Measurements from ENCODE around the gene WDR54. TPM values are rescaled to one million over a fixed set of nuclear protein-coding genes. Genes with fewer than 3 reads are reported as not detected.

The WDR54 gene
- total RNA-seq, 1 donor from 2014 or later = 15.8 TPM

DNA sequence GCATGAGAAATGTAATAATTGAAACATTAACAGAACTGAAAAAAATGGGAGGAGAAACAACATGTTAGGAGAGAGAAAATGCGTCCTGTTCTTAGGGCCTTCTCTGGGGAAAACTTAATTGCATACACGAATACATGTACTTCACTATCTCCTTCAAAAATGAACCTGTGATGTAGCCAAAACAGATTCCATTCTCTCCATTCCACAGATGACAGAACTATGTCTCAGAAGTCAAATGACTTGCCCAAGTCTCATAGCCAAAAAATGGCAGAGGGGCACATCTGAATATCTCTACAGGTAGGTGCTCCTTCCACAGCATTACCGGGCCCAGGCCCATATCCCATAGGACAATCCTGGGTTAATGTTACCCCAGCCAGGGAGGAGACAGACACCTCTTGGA, 37.5 kb upstream of the WDR54 start:
- TF ChIP-seq, protein P1, sequence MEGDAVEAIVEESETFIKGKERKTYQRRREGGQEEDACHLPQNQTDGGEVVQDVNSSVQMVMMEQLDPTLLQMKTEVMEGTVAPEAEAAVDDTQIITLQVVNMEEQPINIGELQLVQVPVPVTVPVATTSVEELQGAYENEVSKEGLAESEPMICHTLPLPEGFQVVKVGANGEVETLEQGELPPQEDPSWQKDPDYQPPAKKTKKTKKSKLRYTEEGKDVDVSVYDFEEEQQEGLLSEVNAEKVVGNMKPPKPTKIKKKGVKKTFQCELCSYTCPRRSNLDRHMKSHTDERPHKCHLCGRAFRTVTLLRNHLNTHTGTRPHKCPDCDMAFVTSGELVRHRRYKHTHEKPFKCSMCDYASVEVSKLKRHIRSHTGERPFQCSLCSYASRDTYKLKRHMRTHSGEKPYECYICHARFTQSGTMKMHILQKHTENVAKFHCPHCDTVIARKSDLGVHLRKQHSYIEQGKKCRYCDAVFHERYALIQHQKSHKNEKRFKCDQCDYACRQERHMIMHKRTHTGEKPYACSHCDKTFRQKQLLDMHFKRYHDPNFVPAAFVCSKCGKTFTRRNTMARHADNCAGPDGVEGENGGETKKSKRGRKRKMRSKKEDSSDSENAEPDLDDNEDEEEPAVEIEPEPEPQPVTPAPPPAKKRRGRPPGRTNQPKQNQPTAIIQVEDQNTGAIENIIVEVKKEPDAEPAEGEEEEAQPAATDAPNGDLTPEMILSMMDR (IDR thresholded peaks at IDR 0.05) = no peak
- Mint-ChIP-seq H3K36me3 (ENCODE audit: unreplicated experiment) (peaks cover 7% of the 10 kb centered on the region), H3K27ac (ENCODE audit: unreplicated experiment) (no peak overlapping the region), H3K27me3 (ENCODE audit: unreplicated experiment) (no peaks in the 10 kb centered on the region), H3K4me1 (ENCODE audit: unreplicated experiment) (peaks cover 23% of the 10 kb centered on the region), H3K4me3 (ENCODE audit: unreplicated experiment) (no peak overlapping the region), H3K9me3 (ENCODE audit: unreplicated experiment) (no peaks in the 10 kb centered on the region)
- DNase-seq (ENCODE audit: extremely low spot score, unreplicated experiment) = no peak

DNA sequence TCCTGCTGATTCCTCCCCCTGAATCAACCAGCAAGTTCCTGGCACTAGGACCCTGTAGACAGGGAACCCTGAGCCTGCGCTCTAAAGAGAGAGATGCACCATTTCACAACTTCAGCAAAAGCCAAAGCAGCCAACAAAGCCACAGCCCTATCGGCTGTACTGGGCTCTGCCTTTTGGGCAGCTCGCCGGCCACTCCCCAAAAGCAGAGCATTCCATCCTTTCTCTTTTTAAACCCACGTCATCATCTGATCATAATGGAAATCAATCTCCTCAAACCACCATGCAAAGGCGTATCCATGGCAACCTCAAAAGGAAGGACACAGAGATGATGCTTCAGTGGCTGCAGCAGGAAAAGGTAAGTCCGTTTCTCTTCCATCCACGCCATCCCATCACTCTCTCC, 36.1 kb upstream of the WDR54 start:
- DNase-seq (ENCODE audit: extremely low spot score, unreplicated experiment) = no peak
- Mint-ChIP-seq H3K9me3 (ENCODE audit: unreplicated experiment) (no peaks in the 10 kb centered on the region), H3K27ac (ENCODE audit: unreplicated experiment) (no peak overlapping the region), H3K4me1 (ENCODE audit: unreplicated experiment) (peaks cover 12% of the 10 kb centered on the region), H3K36me3 (ENCODE audit: unreplicated experiment) (peaks cover 7% of the 10 kb centered on the region), H3K27me3 (ENCODE audit: unreplicated experiment) (no peaks in the 10 kb centered on the region), H3K4me3 (ENCODE audit: unreplicated experiment) (no peak overlapping the region)
- TF ChIP-seq, protein P1 (IDR thresholded peaks at IDR 0.05) = no peak

DNA sequence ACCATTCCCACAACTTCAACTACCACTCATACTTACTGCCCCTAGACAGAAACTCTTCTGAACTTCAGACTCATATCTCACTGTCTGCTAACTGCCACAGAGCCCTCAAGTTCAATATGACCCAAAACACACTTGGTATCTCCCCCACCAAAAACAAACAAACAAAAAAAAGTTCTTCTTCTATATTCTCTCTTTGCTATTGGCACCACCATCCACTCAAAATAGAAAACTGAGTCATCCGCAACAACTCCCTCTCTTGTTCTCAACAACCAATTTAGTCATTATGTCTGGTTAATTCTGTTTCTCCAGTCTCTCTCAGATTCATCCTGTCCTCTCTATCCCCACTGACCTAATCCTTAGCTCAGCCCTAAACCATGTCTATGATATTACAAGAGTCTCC, 34.2 kb upstream of the WDR54 start:
- peaks cover 1% of the 10 kb centered on the region for H3K36me3 Mint-ChIP-seq (ENCODE audit: unreplicated experiment)
- no peaks in the 10 kb centered on the region for H3K9me3 Mint-ChIP-seq (ENCODE audit: unreplicated experiment)
- DNase-seq (ENCODE audit: extremely low spot score, unreplicated experiment) = no peak

GRCh38 chr2:74390606-74391005, 30.9 kb upstream of the WDR54 start:
- Mint-ChIP-seq H3K9me3 (ENCODE audit: unreplicated experiment) (no peaks in the 10 kb centered on the region), H3K36me3 (ENCODE audit: unreplicated experiment) (no peaks in the 10 kb centered on the region), H3K4me3 (ENCODE audit: unreplicated experiment) (no peak overlapping the region), H3K4me1 (ENCODE audit: unreplicated experiment) (no peaks in the 10 kb centered on the region), H3K27ac (ENCODE audit: unreplicated experiment) (peak overlapping the region; percentile 9), H3K27me3 (ENCODE audit: unreplicated experiment) (peaks cover 13% of the 10 kb centered on the region)
- DNase-seq (ENCODE audit: extremely low spot score, unreplicated experiment) = no peak
- TF ChIP-seq, protein P1 (IDR thresholded peaks at IDR 0.05) = no peak

More for the DNA sequence above, 34.2 kb upstream of the WDR54 start:
- Mint-ChIP-seq H3K27me3 (ENCODE audit: unreplicated experiment) (no peaks in the 10 kb centered on the region), H3K4me1 (ENCODE audit: unreplicated experiment) (peaks cover 2% of the 10 kb centered on the region), H3K4me3 (ENCODE audit: unreplicated experiment) (no peak overlapping the region), H3K27ac (ENCODE audit: unreplicated experiment) (no peak overlapping the region)
- TF ChIP-seq, protein P1 (IDR thresholded peaks at IDR 0.05) = no peak

GRCh38 chr2:74391209-74391579, 30.3 kb upstream of the WDR54 start:
- Mint-ChIP-seq H3K4me3 (ENCODE audit: unreplicated experiment) (no peak overlapping the region), H3K9me3 (ENCODE audit: unreplicated experiment) (no peaks in the 10 kb centered on the region), H3K4me1 (ENCODE audit: unreplicated experiment) (no peaks in the 10 kb centered on the region), H3K36me3 (ENCODE audit: unreplicated experiment) (no peaks in the 10 kb centered on the region), H3K27me3 (ENCODE audit: unreplicated experiment) (peaks cover 13% of the 10 kb centered on the region), H3K27ac (ENCODE audit: unreplicated experiment) (peak overlapping the region; percentile 99)
- TF ChIP-seq, protein P1 (IDR thresholded peaks at IDR 0.05) = no peak
- DNase-seq (ENCODE audit: extremely low spot score, unreplicated experiment) = no peak

Data from osteocyte (in vitro differentiated cells).